DOHH2 (cell line): Measurements from ENCODE around the gene METTL9.
"Not testable (repeated sequence)": the region's sequence is repeated elsewhere in the genome, so short reads cannot be mapped to it uniquely, and the experiment has no call there.

Experiments used
- H3F3A ChIP-seq: fragments of 200-600 bp; sonication (generic), shearing (Covaris generic); 2 replicates; pipeline ENCODE4 v1.6.0; 2016; ENCODE audit warnings: antibody characterized with exemption, mild to moderate bottlenecking; ENCODE audit not compliant: control insufficient read depth, insufficient read depth
- H3K27ac ChIP-seq: fragments of 200-600 bp; sonication (generic); 2 replicates; pipeline ENCODE4 v1.5.1; 2014; ENCODE audit warnings: low read depth, mild to moderate bottlenecking, low read length, moderate library complexity
- H3K27me3 ChIP-seq: fragments of 200-600 bp; sonication (generic); 2 replicates; pipeline ENCODE4 v1.6.1; 2014; ENCODE audit warnings: mild to moderate bottlenecking, low read length, mixed read lengths; ENCODE audit not compliant: control insufficient read depth
- H3K36me3 ChIP-seq: fragments of 200-600 bp; sonication (generic); 2 replicates; pipeline ENCODE4 v1.6.1; 2014; ENCODE audit warnings: mild to moderate bottlenecking, low read length, moderate library complexity, mixed read lengths; ENCODE audit not compliant: control insufficient read depth
- H3K4me1 ChIP-seq: fragments of 200-600 bp; sonication (generic); 2 replicates; pipeline ENCODE4 v1.6.1; 2014; ENCODE audit warnings: mild to moderate bottlenecking, low read length, mixed read lengths; ENCODE audit not compliant: control insufficient read depth
- H3K4me2 ChIP-seq: fragments of 200-600 bp; sonication (generic); 2 replicates; pipeline ENCODE4 v1.6.0; 2014; ENCODE audit warnings: mild to moderate bottlenecking, low read length, moderate library complexity
- H3K4me3 ChIP-seq: fragments of 200-600 bp; sonication (generic); 2 replicates; pipeline ENCODE4 v1.5.1; 2014; ENCODE audit warnings: mild to moderate bottlenecking, low read length, mixed read lengths
- H3K79me2 ChIP-seq: fragments of 200-600 bp; sonication (generic); 2 replicates; pipeline ENCODE4 v1.6.1; 2014; ENCODE audit warnings: mild to moderate bottlenecking, low read length, mixed read lengths; ENCODE audit not compliant: control insufficient read depth
- H3K9me2 ChIP-seq: fragments of 200-600 bp; sonication (generic); replicated peaks from 2 replicates; pipeline ENCODE4 v1.6.1; 2014; ENCODE audit warnings: mild to moderate bottlenecking, low read length, mixed read lengths; ENCODE audit not compliant: control insufficient read depth
- H3K9me3 ChIP-seq: fragments of 200-600 bp; sonication (generic); 2 replicates; pipeline ENCODE4 v1.6.1; 2014; ENCODE audit warnings: antibody characterized with exemption, low read length, mixed read lengths; ENCODE audit not compliant: control insufficient read depth, insufficient read depth
- H4K20me1 ChIP-seq: fragments of 200-600 bp; sonication (generic); 2 replicates; pipeline ENCODE4 v1.6.0; 2014; ENCODE audit warnings: low read depth, mild to moderate bottlenecking, antibody characterized with exemption, low read length, moderate library complexity; ENCODE audit not compliant: control insufficient read depth, insufficient read depth
- EZH2phosphoT487 ChIP-seq: fragments of 200-600 bp; sonication (generic); IDR thresholded peaks from 2 replicates; pipeline ENCODE4 v1.6.1; 2017; ENCODE audit warnings: borderline replicate concordance, mild to moderate bottlenecking, antibody characterized with exemption, low read length, moderate library complexity, mixed read lengths
- TF ChIP-seq, protein P1 (sequence below): fragments of 200-600 bp; sonication (generic); IDR thresholded peaks from one replicate; pipeline ENCODE4 v1.5.1; 2014; ENCODE audit warnings: antibody characterized with exemption, mild to moderate bottlenecking, low read depth, low read length; ENCODE audit not compliant: poor library complexity, severe bottlenecking

The METTL9 gene

DNA sequence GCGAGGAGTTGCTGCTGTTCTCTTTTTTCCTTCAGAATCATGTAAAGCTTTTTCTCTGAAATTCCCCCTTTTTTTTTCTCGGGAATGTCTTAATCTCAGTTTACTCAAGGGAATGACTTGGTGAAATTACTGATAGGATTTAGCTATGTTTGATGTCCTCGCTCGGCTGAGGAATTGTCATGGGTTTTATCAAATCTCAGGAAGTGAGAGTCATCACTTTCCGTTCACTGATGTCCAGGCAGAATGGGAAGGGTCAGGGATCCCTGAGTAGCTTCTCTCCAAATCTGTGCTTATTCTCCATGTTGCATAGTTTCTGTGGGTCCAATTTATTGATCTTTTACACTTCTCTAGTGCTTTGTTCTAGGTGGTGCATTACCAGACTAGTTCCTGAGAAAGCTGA lies 46.7 kb downstream of the METTL9 start:
- Histone ChIP-seq H3K27ac (peak overlapping the region; percentile 98), H3K4me1 (peaks cover 98% of the 10 kb centered on the region), H3K36me3 (peaks cover 19% of the 10 kb centered on the region), H3F3A (peaks cover 43% of the 10 kb centered on the region), H3K79me2 (peaks cover 63% of the 10 kb centered on the region), H3K4me2 (peak overlapping the region; percentile 97), H3K4me3 (peak overlapping the region; percentile 73), H3K9me3 (no peaks in the 10 kb centered on the region), H3K9me2 (no peaks in the 10 kb centered on the region), H3K27me3 (no peaks in the 10 kb centered on the region), H4K20me1 (no peaks in the 10 kb centered on the region)
- TF ChIP-seq, protein P1, sequence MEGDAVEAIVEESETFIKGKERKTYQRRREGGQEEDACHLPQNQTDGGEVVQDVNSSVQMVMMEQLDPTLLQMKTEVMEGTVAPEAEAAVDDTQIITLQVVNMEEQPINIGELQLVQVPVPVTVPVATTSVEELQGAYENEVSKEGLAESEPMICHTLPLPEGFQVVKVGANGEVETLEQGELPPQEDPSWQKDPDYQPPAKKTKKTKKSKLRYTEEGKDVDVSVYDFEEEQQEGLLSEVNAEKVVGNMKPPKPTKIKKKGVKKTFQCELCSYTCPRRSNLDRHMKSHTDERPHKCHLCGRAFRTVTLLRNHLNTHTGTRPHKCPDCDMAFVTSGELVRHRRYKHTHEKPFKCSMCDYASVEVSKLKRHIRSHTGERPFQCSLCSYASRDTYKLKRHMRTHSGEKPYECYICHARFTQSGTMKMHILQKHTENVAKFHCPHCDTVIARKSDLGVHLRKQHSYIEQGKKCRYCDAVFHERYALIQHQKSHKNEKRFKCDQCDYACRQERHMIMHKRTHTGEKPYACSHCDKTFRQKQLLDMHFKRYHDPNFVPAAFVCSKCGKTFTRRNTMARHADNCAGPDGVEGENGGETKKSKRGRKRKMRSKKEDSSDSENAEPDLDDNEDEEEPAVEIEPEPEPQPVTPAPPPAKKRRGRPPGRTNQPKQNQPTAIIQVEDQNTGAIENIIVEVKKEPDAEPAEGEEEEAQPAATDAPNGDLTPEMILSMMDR = no peak
- TF ChIP-seq EZH2phosphoT487 = no peak

DNA sequence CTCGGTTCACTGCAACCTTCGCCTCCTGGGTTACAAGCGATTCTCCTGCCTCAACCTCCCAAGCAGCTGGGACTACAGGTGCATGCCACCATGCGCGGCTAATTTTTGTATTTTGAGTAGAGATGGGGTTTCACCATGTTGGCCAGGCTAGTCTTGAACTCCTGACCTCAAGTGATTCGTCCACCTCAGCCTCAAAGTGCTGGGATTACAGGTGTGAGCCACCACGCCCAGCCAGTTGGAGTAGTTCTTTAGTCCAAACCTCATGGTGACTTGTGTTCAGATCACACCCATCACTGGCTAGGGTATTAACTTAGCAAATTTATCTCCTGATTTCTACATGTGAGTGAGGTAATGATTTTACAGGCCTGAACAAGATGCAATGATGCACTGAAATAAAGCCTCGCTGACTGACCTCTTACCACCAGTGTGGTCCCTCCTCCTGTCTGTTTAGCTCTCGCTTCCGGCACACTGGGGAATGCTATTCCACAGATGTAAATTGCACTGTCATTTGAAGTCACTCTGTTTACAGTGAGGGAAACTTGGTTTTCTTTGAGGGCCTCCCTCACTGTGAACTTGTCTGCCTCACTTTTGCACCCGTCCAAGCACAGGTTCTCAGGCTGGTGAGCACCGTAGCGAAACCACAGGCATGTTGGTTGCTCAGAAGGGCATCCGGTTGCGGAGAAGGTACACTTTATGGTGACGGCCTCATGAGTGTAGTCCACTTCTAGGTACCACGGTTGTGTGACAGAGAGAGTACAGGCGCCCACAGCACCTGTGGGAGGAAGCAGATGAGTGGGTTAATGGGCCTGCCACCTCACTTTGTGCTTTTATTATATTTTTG lies 47.6 kb downstream of the METTL9 start:
- Histone ChIP-seq H3K4me1 (peaks cover 94% of the 10 kb centered on the region), H3K9me3 (no peaks in the 10 kb centered on the region), H3F3A (peaks cover 45% of the 10 kb centered on the region), H3K79me2 (peaks cover 57% of the 10 kb centered on the region), H3K36me3 (peaks cover 15% of the 10 kb centered on the region), H3K4me2 (peak overlapping the region; percentile 97), H4K20me1 (no peaks in the 10 kb centered on the region), H3K27ac (peak overlapping the region; percentile 98), H3K9me2 (no peaks in the 10 kb centered on the region), H3K4me3 (peak overlapping the region; percentile 73), H3K27me3 (no peaks in the 10 kb centered on the region)
- TF ChIP-seq, protein P1 = no peak
- no peak for TF ChIP-seq EZH2phosphoT487

DNA sequence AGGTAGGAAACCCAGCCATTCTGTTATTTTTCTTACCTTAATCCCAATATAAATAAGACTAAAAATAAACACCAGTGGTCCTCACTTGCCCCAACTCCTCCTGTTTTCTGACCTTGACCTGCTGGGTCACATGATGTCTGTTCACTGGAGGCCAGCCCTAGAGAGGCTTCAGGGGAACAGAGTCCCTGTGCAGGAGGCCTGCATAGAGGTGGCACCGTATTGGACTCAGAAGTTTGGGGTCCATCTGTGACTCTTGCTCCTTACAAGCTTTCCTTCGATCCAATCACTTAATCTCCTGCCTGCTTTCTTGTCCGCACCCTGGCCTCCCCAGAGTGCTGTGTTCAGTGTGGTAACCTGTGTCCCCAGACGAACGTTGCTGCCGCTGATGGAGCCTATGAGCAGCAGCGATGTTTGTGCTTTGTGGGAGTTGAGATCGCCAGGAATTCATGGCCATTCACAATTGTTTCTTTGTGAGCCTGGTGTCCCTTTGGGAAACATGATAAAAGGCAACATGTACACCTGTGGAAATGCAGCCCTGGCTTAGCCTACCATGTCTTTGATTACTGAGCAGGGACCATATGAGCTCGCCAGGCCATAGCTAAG lies 48.3 kb downstream of the METTL9 start:
- Histone ChIP-seq H3F3A (peaks cover 45% of the 10 kb centered on the region), H3K36me3 (peaks cover 15% of the 10 kb centered on the region), H3K4me1 (peaks cover 91% of the 10 kb centered on the region), H3K9me2 (no peaks in the 10 kb centered on the region), H3K79me2 (peaks cover 51% of the 10 kb centered on the region), H3K4me2 (peak overlapping the region; percentile 97), H3K4me3 (peak overlapping the region; percentile 73), H3K27me3 (no peaks in the 10 kb centered on the region), H4K20me1 (no peaks in the 10 kb centered on the region), H3K27ac (peak overlapping the region; percentile 98), H3K9me3 (no peaks in the 10 kb centered on the region)
- TF ChIP-seq, protein P1 = no peak
- TF ChIP-seq EZH2phosphoT487 = no peak

DNA sequence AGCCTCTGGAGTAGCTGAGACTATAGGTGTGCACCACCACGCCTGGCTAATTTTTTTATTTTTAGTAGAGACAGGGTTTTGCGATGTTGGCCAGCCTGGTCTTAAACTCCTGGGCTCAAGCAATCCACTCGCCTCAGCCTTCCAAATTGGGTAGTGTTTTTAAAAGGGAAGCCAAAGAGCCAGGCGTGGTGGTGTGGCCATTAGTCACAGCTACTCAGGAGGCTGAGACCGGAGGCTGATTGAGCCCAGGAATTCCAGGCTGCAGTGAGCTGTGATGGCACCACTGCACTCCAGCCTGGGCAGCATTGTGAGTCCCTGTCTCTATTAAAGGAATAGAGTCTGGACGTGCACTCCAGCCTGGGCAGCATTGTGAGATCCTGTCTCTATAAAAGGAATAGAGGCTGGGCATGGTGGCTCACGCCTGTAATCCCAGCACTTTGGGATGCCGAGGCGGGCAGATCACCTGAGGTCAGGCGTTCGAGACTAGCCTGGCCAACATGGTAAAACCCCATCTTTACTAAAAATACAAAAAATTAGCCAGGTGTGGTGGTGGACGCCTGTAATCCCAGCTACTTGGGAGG lies 50.5 kb downstream of the METTL9 start:
- Histone ChIP-seq H3K79me2 (peaks cover 39% of the 10 kb centered on the region), H3K4me1 (peaks cover 81% of the 10 kb centered on the region), H3K36me3 (peaks cover 20% of the 10 kb centered on the region), H3F3A (peaks cover 30% of the 10 kb centered on the region)
- not testable (repeated sequence) for H3K4me2 ChIP-seq, H3K9me2 ChIP-seq, H3K27me3 ChIP-seq, H4K20me1 ChIP-seq, H3K4me3 ChIP-seq, H3K9me3 ChIP-seq, H3K27ac ChIP-seq
